GM19463 (cell line): ENCODE measurements around the gene IFNA13.
"Not testable (repeated sequence)": the region's sequence is repeated elsewhere in the genome, so short reads cannot be mapped to it uniquely, and the experiment has no call there.

Source experiments
- ATAC-seq: cut with Tn5 transposase; IDR thresholded peaks from one replicate; pipeline ENCODE4 v1.9.1; 2021; ENCODE audit warnings: mild to moderate bottlenecking, moderate library complexity; ENCODE audit not compliant: unreplicated experiment

IFNA13 gene

GRCh38 chr9:21367957-21368356 lies at the start of gene IFNA13:
Gene IFNA13 (minus strand): TSS chr9:21368057. CDS start chr9:21368010, 47 bp downstream.
- ATAC-seq: no peak

GRCh38 chr9:21415493-21416267 lies 47.8 kb upstream of the IFNA13 start:
- no peak for ATAC-seq

- ATAC-seq: no peak
Measured at GRCh38 chr9:21414220-21414940, 46.5 kb upstream of the IFNA13 start.

GRCh38 chr9:21413624-21414023 lies 45.8 kb upstream of the IFNA13 start:
- peak; percentile 65 for ATAC-seq

GRCh38 chr9:21413151-21413550 lies 45.3 kb upstream of the IFNA13 start:
- ATAC-seq: no peak

- no peak for ATAC-seq
Measured at GRCh38 chr9:21412107-21412506, 44.2 kb upstream of the IFNA13 start.

- no peak for ATAC-seq
Measured at GRCh38 chr9:21408817-21409216, 41.0 kb upstream of the IFNA13 start, which contains the start of gene IFNA8. Gene IFNA8 (plus strand): TSS chr9:21409117. CDS start chr9:21409177, 60 bp downstream.

GRCh38 chr9:21404146-21404545 lies 36.3 kb upstream of the IFNA13 start:
- no peak for ATAC-seq

- ATAC-seq: peak; percentile 45
Measured at GRCh38 chr9:21402386-21403251, 34.8 kb upstream of the IFNA13 start.

GRCh38 chr9:21399956-21400355 lies 32.1 kb upstream of the IFNA13 start:
- ATAC-seq: no peak

GRCh38 chr9:21398955-21399489 lies 31.2 kb upstream of the IFNA13 start:
- no peak for ATAC-seq

- peak; percentile 67 for ATAC-seq
Measured at GRCh38 chr9:21395778-21396717, 28.2 kb upstream of the IFNA13 start.

GRCh38 chr9:21392270-21392669 lies 24.4 kb upstream of the IFNA13 start:
- ATAC-seq: peak; percentile 74

- no peak for ATAC-seq
Measured at GRCh38 chr9:21385131-21385670, 17.3 kb upstream of the IFNA13 start, which contains the start of gene IFNA2. Gene IFNA2 (minus strand): TSS chr9:21385398. CDS start chr9:21385329, 69 bp downstream.

GRCh38 chr9:21383627-21384026 lies 15.8 kb upstream of the IFNA13 start:
- no peak for ATAC-seq

- ATAC-seq: peak; percentile 94
Measured at GRCh38 chr9:21381448-21382339, 13.8 kb upstream of the IFNA13 start.

GRCh38 chr9:21371467-21371866 lies 3.6 kb upstream of the IFNA13 start:
- ATAC-seq: not testable (repeated sequence)

GRCh38 chr9:21367169-21367568 lies 688 bp downstream of the IFNA13 start:
- ATAC-seq: peak; percentile 78
